ENCODE data around the gene HEMK1.

HEMK1 gene

GRCh38 chr3:50572801-50573371 lies 3.6 kb downstream of the HEMK1 start:
- no peak for DNase-seq
- intact Hi-C loops (cut with DNase I): loop anchor here (1.0 kb wide), 1 partner anchor 41 kb away; no protein-coding TSS in a partner anchor

- no peak for DNase-seq
- intact Hi-C loops (cut with DNase I): no loop called here
These were observed 4.5 kb downstream of the HEMK1 start for GRCh38 chr3:50573566-50574443.

GRCh38 chr3:50574444-50574831 lies 5.1 kb downstream of the HEMK1 start:
- DNase-seq: no peak
- intact Hi-C loops (cut with DNase I): no loop called here

- intact Hi-C loops (cut with DNase I): no loop called here
- DNase-seq: no peak
These were observed 6.0 kb downstream of the HEMK1 start for GRCh38 chr3:50575372-50575771.

GRCh38 chr3:50577348-50577747 lies 8.0 kb downstream of the HEMK1 start:
- intact Hi-C loops (cut with DNase I): no loop called here
- DNase-seq: no peak

- no peak for DNase-seq
- intact Hi-C loops (cut with DNase I): no loop called here
These were observed 11.5 kb downstream of the HEMK1 start for GRCh38 chr3:50580683-50581458.

GRCh38 chr3:50581459-50581842 lies 12.1 kb downstream of the HEMK1 start:
- no peak for DNase-seq
- intact Hi-C loops (cut with DNase I): no loop called here

- intact Hi-C loops (cut with DNase I): no loop called here
- DNase-seq: no peak
These were observed 12.8 kb downstream of the HEMK1 start for GRCh38 chr3:50582083-50582482.

GRCh38 chr3:50583897-50584296 lies 14.6 kb downstream of the HEMK1 start:
- intact Hi-C loops (cut with DNase I): no loop called here
- DNase-seq: no peak

- intact Hi-C loops (cut with DNase I): no loop called here
- no peak for DNase-seq
These were observed 15.1 kb downstream of the HEMK1 start for GRCh38 chr3:50584391-50584790.

- DNase-seq: no peak
- intact Hi-C loops (cut with DNase I): no loop called here
These were observed 16.8 kb downstream of the HEMK1 start for GRCh38 chr3:50585919-50586762.

- intact Hi-C loops (cut with DNase I): no loop called here
- no peak for DNase-seq
These were observed 17.4 kb downstream of the HEMK1 start for GRCh38 chr3:50586763-50587070.

GRCh38 chr3:50587373-50587772 lies 18.1 kb downstream of the HEMK1 start:
- DNase-seq: no peak
- intact Hi-C loops (cut with DNase I): no loop called here

- intact Hi-C loops (cut with DNase I): no loop called here
- no peak for DNase-seq
These were observed 18.8 kb downstream of the HEMK1 start for GRCh38 chr3:50587806-50588758.

GRCh38 chr3:50588759-50589433 lies 19.6 kb downstream of the HEMK1 start:
- intact Hi-C loops (cut with DNase I): no loop called here
- no peak for DNase-seq

- no peak for DNase-seq
- intact Hi-C loops (cut with DNase I): no loop called here
These were observed 21.9 kb downstream of the HEMK1 start for GRCh38 chr3:50591196-50591741.

GRCh38 chr3:50592568-50592967 lies 23.2 kb downstream of the HEMK1 start:
- intact Hi-C loops (cut with DNase I): no loop called here
- no peak for DNase-seq

GRCh38 chr3:50594253-50594785 lies 25.0 kb downstream of the HEMK1 start:
- DNase-seq: no peak
- intact Hi-C loops (cut with DNase I): no loop called here

Data from posterior cingulate gyrus (tissue), 11 donors.